HepG2 (cell line): ENCODE results near the gene LDB3. TPM values are rescaled to one million over a fixed set of nuclear protein-coding genes. Genes with fewer than 3 reads are reported as not detected.

Source experiments
- ATAC-seq: fragments of 200-7000 bp; cut with Tn5 transposase; 3 replicates; pipeline ENCODE4 v1.9.1; 2020; ENCODE audit warnings: mild to moderate bottlenecking, moderate library complexity
- BruUV-seq: library from RNA; stranded (reverse); fragments of 400-500 nt; replicated peaks from 2 replicates; lab custom pipeline; 2021; lab: Mats Ljungman, UMichigan
- CTCF ChIA-PET: fragments of 300-600 bp; formaldehyde crosslinking; extraction: SDS; loops from one replicate; lab custom pipeline; 2021; ENCODE audit warnings: low total read pairs, inconsistent platforms, low intra/inter-chr PET ratio; lab: Yijun Ruan, JAX
- POLR2A ChIA-PET: fragments of 350-600 bp; sonication (Branson Sonifier 250); formaldehyde crosslinking; loops from one replicate; lab custom pipeline; 2020; ENCODE audit warnings: antibody characterized with exemption, inconsistent platforms; lab: Yijun Ruan, JAX
- DNase-seq: peaks from one replicate; pipeline ENCODE4 v3.0.0-alpha.2; 2015; ENCODE audit warnings: low spot score
- FAIRE-seq: peaks from 3 replicates; lab custom pipeline; 2011; peaks lifted over from hg19 to GRCh38; lab: Jason Lieb, UNC
- H2AFZ ChIP-seq: one replicate; pipeline ENCODE4 v1.6.1; 2011; ENCODE audit warnings: low read length, inconsistent platforms
- H3K27ac ChIP-seq: fragments of 300-600 bp; 3 replicates; pipeline ENCODE4 v1.8.0; 2011; ENCODE audit warnings: mixed run types, mild to moderate bottlenecking, mixed read lengths, low read length, inconsistent platforms; ENCODE audit not compliant: insufficient read depth; ENCODE audit errors: extremely low read length
- H3K27me3 ChIP-seq, 2 experiments: fragments of 200-600 bp in 1 of 2; 2 replicates in 1 of 2; 3 replicates in 1 of 2; pipeline versions ENCODE4 v1.6.0 to v1.8.0; 2011; ENCODE audit warnings: low read length in 2 of 2, mild to moderate bottlenecking in 2 of 2, moderate library complexity in 2 of 2, inconsistent platforms in 1 of 2; ENCODE audit not compliant: insufficient read depth in 2 of 2, control insufficient read depth in 1 of 2
- H3K36me3 ChIP-seq, 2 experiments: fragments of 200-600 bp in 1 of 2; replicated peaks in 1 of 2; 2 replicates in 1 of 2; 3 replicates in 1 of 2; pipeline versions ENCODE4 v1.5.1 to v1.8.0; 2011; ENCODE audit warnings: low read length in 2 of 2, inconsistent platforms in 1 of 2; ENCODE audit not compliant: insufficient read depth in 2 of 2, control insufficient read depth in 1 of 2
- H3K4me1 ChIP-seq: 2 replicates; pipeline ENCODE4 v1.5.1; 2012; ENCODE audit warnings: low read length, inconsistent platforms; ENCODE audit not compliant: insufficient read depth
- H3K4me2 ChIP-seq: 2 replicates; pipeline ENCODE4 v1.6.0; 2011; ENCODE audit warnings: low read depth, low read length, inconsistent platforms
- H3K4me3 ChIP-seq, 3 experiments: fragments of 200-600 bp in 1 of 3; sonication (generic), shearing (Covaris generic) in 1 of 3; replicated peaks in 1 of 3; 2 replicates each; pipeline ENCODE4 v1.5.1; 2011 to 2016; ENCODE audit warnings: low read length in 3 of 3, inconsistent platforms in 2 of 3, low read depth in 2 of 3, mild to moderate bottlenecking in 2 of 3, control low read depth in 1 of 3, mixed read lengths in 1 of 3; ENCODE audit not compliant: insufficient read depth in 1 of 3
- H3K79me2 ChIP-seq: one replicate; pipeline ENCODE4 v1.6.1; 2011; ENCODE audit warnings: low read length, inconsistent platforms; ENCODE audit not compliant: insufficient read depth
- H3K9ac ChIP-seq: 2 replicates; pipeline ENCODE4 v1.6.0; 2011; ENCODE audit warnings: mild to moderate bottlenecking, low read depth, low read length, inconsistent platforms; ENCODE audit not compliant: insufficient read depth
- H3K9me3 ChIP-seq: 2 replicates; pipeline ENCODE4 v1.5.1; 2012; ENCODE audit warnings: mild to moderate bottlenecking, low read length
- H4K20me1 ChIP-seq: 2 replicates; pipeline ENCODE4 v1.6.0; 2011; ENCODE audit warnings: inconsistent platforms, mild to moderate bottlenecking, low read length, moderate library complexity; ENCODE audit not compliant: insufficient read depth
- CSRNP2 ChIP-seq: sonication (generic); formaldehyde crosslinking; conservative IDR thresholded peaks from 2 replicates; pipeline ENCODE4 v1.8.0; 2022; ENCODE audit warnings: low read depth, missing genetic modification reagents
- KDM5A ChIP-seq: fragments of 200-600 bp; sonication (generic); IDR thresholded peaks from 2 replicates; pipeline ENCODE4 v1.7.0; 2018; ENCODE audit warnings: antibody characterized with exemption, mild to moderate bottlenecking, low read length, borderline replicate concordance
- MAZ ChIP-seq, 2 experiments: sonication (generic) in 1 of 2; formaldehyde crosslinking in 1 of 2; IDR thresholded peaks; 2 replicates each; pipeline versions ENCODE4 v1.5.0 to v1.6.1; 2012 to 2020; ENCODE audit warnings: low read depth in 2 of 2, mild to moderate bottlenecking in 2 of 2, borderline replicate concordance in 1 of 2, improper control_type of control experiment in 1 of 2, low read length in 1 of 2, missing genetic modification reagents in 1 of 2, moderate library complexity in 1 of 2
- MYC ChIP-seq: sonication (generic); formaldehyde crosslinking; IDR thresholded peaks from 2 replicates; pipeline ENCODE4 v1.9.0; 2021; ENCODE audit warnings: missing genetic modification reagents, borderline replicate concordance
- NFIB ChIP-seq: sonication (generic); formaldehyde crosslinking; IDR thresholded peaks from 2 replicates; pipeline ENCODE4 v1.9.0; 2021; ENCODE audit warnings: missing genetic modification reagents, mild to moderate bottlenecking, borderline replicate concordance
- RAD51 ChIP-seq: fragments of 450-650 bp; IDR thresholded peaks from 2 replicates; pipeline ENCODE4 v1.6.1; 2016; ENCODE audit warnings: borderline replicate concordance
- RBM22 ChIP-seq: fragments of 200-400 bp; formaldehyde crosslinking; optimal IDR thresholded peaks from 2 replicates; pipeline ENCODE3; 2017; ENCODE audit warnings: mild to moderate bottlenecking, low read length, moderate library complexity
- RFX5 ChIP-seq: IDR thresholded peaks from 2 replicates; pipeline ENCODE4 v1.6.1; 2011; ENCODE audit warnings: low read depth, low read length, improper control_type of control experiment
- RXRA ChIP-seq: sonication (generic); formaldehyde crosslinking; IDR thresholded peaks from 2 replicates; pipeline ENCODE4 v1.5.1; 2020; ENCODE audit warnings: missing genetic modification reagents
- SP140L ChIP-seq: sonication (generic); formaldehyde crosslinking; IDR thresholded peaks from 2 replicates; pipeline ENCODE4 v1.4.0; 2020; ENCODE audit warnings: missing genetic modification reagents, borderline replicate concordance
- SRF ChIP-seq: IDR thresholded peaks from 2 replicates; pipeline ENCODE4 v1.6.1; 2011; ENCODE audit warnings: mild to moderate bottlenecking, low read depth, low read length, moderate library complexity
- TFDP1 ChIP-seq: IDR thresholded peaks from 2 replicates; pipeline ENCODE4 v1.6.1; 2016; ENCODE audit warnings: missing compliant biosample characterization, missing genetic modification reagents, borderline replicate concordance
- TOPORS ChIP-seq: sonication (generic); formaldehyde crosslinking; IDR thresholded peaks from 2 replicates; pipeline ENCODE4 v1.8.0; 2023; ENCODE audit warnings: mild to moderate bottlenecking, missing genetic modification reagents
- ZNF543 ChIP-seq: sonication (generic); formaldehyde crosslinking; IDR thresholded peaks from 2 replicates; pipeline ENCODE4 v1.4.0; 2020; ENCODE audit warnings: mild to moderate bottlenecking, missing genetic modification reagents
- ZNF792 ChIP-seq: IDR thresholded peaks from 2 replicates; pipeline ENCODE4 v1.6.1; 2016
- ZZZ3 ChIP-seq: sonication (generic); formaldehyde crosslinking; IDR thresholded peaks from 2 replicates; pipeline ENCODE4 v1.4.0; 2020; ENCODE audit warnings: missing genetic modification reagents, mild to moderate bottlenecking, borderline replicate concordance
- WGBS: methylation state at CpG from one replicate; pipeline ENCODE4 v1.1.6; 2017; ENCODE audit warnings: low lambda C conversion rate; 5-methylcytosine and 5-hydroxymethylcytosine counted together
- in situ Hi-C: cut with HindIII; loops from 2 replicates; pipeline ENCODE4 v1.10.0; 2017; ENCODE audit warnings: low pct_unique_long_range_greater_than_20kb; ENCODE audit not compliant: extremely low pct_ligation_motif_present
- intact Hi-C: fragments of 100-400 bp; cut with micrococcal nuclease; formaldehyde crosslinking; loops from one replicate; pipeline ENCODE4 v1.10.0; 2022; ENCODE audit not compliant: unreplicated experiment
- polyA plus RNA-seq, 8 experiments: library from polyadenylated mRNA; depleted of rRNA in 3 of 8; stranded (reverse) in 7 of 8; unstranded in 1 of 8; fragments of >200 nt; fragmentation: Illumina TruSeq in 4 of 8; extraction: Trizol in 4 of 8; gene quantifications; 2 replicates each; pipeline versions ENCODE4 v1.2.1 to v1.2.3, GENCODE V29; 2011 to 2016; ENCODE audit warnings: low read depth in 4 of 8, missing spikeins in 1 of 8, mixed read lengths in 1 of 8; ENCODE audit not compliant: insufficient read depth in 1 of 8
- total RNA-seq, 5 experiments: library from RNA; depleted of rRNA; stranded (reverse); fragments of >200 nt; fragmentation: Illumina TruSeq; extraction: Trizol; gene quantifications; 2 replicates each; pipeline ENCODE4 v1.2.3, GENCODE V29; 2016; ENCODE audit warnings: low read depth in 1 of 5

LDB3 gene
- total and polyA plus RNA-seq, 2 of the 13 experiments (the other 11 are each of a cell fraction or from before 2014, with no cell fraction given): not detected

- TF ChIP-seq MAZ (IDR thresholded peaks at IDR 0.05; ENCODE audit: borderline replicate concordance, low read depth, low read length) (no peak), MAZ (CRISPR knock-in tag; IDR thresholded peaks at IDR 0.05; ENCODE audit: low read depth) (no peak), RFX5 (no peak)
Measured at GRCh38 chr10:86744067-86744725, 75.9 kb downstream of the LDB3 start (continued).

- ATAC-seq: no peak
- ChIA-PET CTCF (no interaction called here), POLR2A (no interaction called here)
- Histone ChIP-seq H3K4me1 (peaks cover 8% of the 10 kb centered on the region), H3K36me3 (no peaks in the 10 kb centered on the region), H2AFZ (no peak overlapping the region), H3K9me3 (no peaks in the 10 kb centered on the region), H3K9ac (no peak overlapping the region), H3K27ac (no peak overlapping the region), H3K4me2 (no peak overlapping the region), H3K79me2 (no peaks in the 10 kb centered on the region), H3K4me3 (no peak overlapping the region), H4K20me1 (no peaks in the 10 kb centered on the region), H3K27me3 (no peaks in the 10 kb centered on the region)
- no peak for DNase-seq
- FAIRE-seq: no peak
- intact Hi-C loops: no loop called here
- no peak for TF ChIP-seq CSRNP2 (CRISPR knock-in tag)
- TF ChIP-seq ZNF792: no peak
- TF ChIP-seq RBM22: no peak
- TF ChIP-seq ZZZ3 (CRISPR knock-in tag): no peak
- no peak for TF ChIP-seq TFDP1 (CRISPR knock-in tag)
- no peak for TF ChIP-seq SP140L (CRISPR knock-in tag)
- TF ChIP-seq RXRA (CRISPR knock-in tag): no peak
- TF ChIP-seq NFIB (CRISPR knock-in tag): no peak
- no peak for TF ChIP-seq RAD51
- no peak for TF ChIP-seq KDM5A
- no peak for TF ChIP-seq TOPORS (CRISPR knock-in tag)
- TF ChIP-seq ZNF543 (CRISPR knock-in tag): no peak
- no peak for TF ChIP-seq SRF
- no peak for TF ChIP-seq MYC
- no TSS peak for BruUV-seq
- in situ Hi-C loops: no loop called here
- 74% methylated on average over 7 of the region's 7 CpGs for WGBS
Measured at GRCh38 chr10:86747796-86748581, 79.7 kb downstream of the LDB3 start.
